ENCODE measurements around the gene LRFN4.

The LRFN4 gene

DNA sequence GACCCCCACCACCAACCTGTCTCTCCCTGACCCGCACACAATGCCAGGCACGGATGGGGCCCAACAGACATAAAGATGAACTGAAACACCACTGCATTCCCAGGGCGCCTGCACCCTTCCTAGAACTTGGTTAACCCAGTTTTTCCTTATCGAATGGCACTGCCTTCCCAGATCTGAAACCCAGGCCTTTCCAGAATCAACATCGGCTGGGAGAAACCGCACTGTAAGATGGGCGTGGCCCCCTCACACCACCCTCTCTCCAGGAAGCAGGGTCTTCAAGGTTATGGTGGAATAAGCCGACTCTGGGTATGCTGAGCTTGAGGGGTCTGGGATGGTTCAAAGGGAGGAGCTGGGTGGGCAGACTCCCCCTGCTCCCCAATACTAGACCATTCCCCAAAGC is 23.1 kb downstream of the LRFN4 start:
- peaks cover 3% of the 10 kb centered on the region; the same call in 1 of the 2 replicates for H3F3A ChIP-seq (ENCODE audit: insufficient read depth, low read length)
- H3K9me2 ChIP-seq (replicated peaks; ENCODE audit: insufficient read depth, low read length) = no peaks in the 10 kb centered on the region
- peaks cover 9% of the 10 kb centered on the region for H3K4me1 ChIP-seq (ENCODE audit: low read length)
- no peaks in the 10 kb centered on the region for H4K20me1 ChIP-seq (ENCODE audit: insufficient read depth, low read length)
- TF ChIP-seq EZH2 (optimal IDR thresholded peaks at IDR 0.05; ENCODE audit: low read depth, low read length) (no peak), EZH2phosphoT487 (IDR thresholded peaks at IDR 0.05; ENCODE audit: low read length) (no peak)
- TF ChIP-seq, protein P1, sequence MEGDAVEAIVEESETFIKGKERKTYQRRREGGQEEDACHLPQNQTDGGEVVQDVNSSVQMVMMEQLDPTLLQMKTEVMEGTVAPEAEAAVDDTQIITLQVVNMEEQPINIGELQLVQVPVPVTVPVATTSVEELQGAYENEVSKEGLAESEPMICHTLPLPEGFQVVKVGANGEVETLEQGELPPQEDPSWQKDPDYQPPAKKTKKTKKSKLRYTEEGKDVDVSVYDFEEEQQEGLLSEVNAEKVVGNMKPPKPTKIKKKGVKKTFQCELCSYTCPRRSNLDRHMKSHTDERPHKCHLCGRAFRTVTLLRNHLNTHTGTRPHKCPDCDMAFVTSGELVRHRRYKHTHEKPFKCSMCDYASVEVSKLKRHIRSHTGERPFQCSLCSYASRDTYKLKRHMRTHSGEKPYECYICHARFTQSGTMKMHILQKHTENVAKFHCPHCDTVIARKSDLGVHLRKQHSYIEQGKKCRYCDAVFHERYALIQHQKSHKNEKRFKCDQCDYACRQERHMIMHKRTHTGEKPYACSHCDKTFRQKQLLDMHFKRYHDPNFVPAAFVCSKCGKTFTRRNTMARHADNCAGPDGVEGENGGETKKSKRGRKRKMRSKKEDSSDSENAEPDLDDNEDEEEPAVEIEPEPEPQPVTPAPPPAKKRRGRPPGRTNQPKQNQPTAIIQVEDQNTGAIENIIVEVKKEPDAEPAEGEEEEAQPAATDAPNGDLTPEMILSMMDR (IDR thresholded peaks at IDR 0.05; ENCODE audit: low read length) = no peak
- H3K4me2 ChIP-seq (ENCODE audit: low read depth, low read length) = no peak overlapping the region
- H3K36me3 ChIP-seq (replicated peaks; ENCODE audit: insufficient read depth, low read length) = no peaks in the 10 kb centered on the region
- peaks cover 41% of the 10 kb centered on the region for H3K27me3 ChIP-seq (replicated peaks; ENCODE audit: insufficient read depth, low read length)
- no peak overlapping the region for H3K27ac ChIP-seq (ENCODE audit: low read length)
- H3K4me3 ChIP-seq (ENCODE audit: low read length) = no peak overlapping the region
- H3K9me3 ChIP-seq (replicated peaks; ENCODE audit: insufficient read depth, low read length) = no peaks in the 10 kb centered on the region
- no peaks in the 10 kb centered on the region for H3K79me2 ChIP-seq (ENCODE audit: low read length)
- no peak overlapping the region for H3K9ac ChIP-seq (ENCODE audit: low read length)
- no peak for DNase-seq
- no peak overlapping the region for H2AFZ ChIP-seq (ENCODE audit: low read length)

DNA sequence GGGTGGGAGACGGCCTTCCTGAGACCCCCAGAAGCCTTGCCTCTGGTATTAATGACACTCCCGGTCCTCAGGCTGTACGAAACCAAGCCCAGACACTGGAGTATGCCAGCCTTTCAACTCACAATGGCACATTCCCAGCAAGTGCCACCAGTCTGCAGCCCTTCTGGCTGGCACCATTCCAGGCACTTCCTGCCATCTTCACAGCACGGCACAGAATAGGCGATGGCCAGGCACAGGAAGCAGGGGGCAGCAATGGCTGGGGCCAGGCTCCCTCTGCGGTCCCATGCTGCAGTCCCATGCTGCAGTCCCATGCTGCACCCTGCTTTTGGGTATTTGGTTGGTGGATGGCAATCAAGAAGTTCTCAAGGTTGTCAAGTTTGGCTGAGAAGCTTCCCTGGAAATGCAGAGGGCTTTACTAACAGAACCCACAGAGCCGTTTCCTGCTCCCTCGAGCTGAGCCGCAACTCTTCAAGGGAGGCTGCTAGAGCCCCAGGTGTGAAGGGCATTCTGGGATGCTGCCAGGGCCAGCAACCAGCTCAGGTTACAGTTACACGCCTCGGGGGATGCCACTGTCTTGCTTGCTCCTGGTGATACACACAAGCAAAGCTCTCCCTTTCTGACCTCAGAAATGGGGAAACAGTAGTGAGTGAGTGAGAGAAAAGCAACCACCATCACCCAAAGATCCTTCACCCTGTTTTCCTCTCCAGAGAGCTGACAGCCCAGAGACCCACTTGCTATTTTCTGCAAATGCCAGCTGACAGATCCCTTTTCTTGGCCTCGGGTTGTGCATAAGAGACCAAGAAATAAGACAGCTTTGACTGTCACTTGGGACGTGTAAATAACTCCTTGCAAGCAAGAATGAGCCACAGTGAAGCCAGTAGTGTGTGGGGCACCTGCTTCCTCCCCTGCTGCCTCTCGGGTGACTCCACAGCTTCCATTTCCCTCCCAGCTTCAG is 23.9 kb downstream of the LRFN4 start:
- H3K27me3 ChIP-seq (replicated peaks; ENCODE audit: insufficient read depth, low read length) = peaks cover 37% of the 10 kb centered on the region
- no peak overlapping the region for H3K4me2 ChIP-seq (ENCODE audit: low read depth, low read length)
- H3K79me2 ChIP-seq (ENCODE audit: low read length) = no peaks in the 10 kb centered on the region
- peak; percentile 36 for DNase-seq
- H3K9me2 ChIP-seq (replicated peaks; ENCODE audit: insufficient read depth, low read length) = no peaks in the 10 kb centered on the region
- no peaks in the 10 kb centered on the region for H3K9me3 ChIP-seq (replicated peaks; ENCODE audit: insufficient read depth, low read length)
- H3K4me3 ChIP-seq (ENCODE audit: low read length) = no peak overlapping the region
- no peak for TF ChIP-seq EZH2phosphoT487 (IDR thresholded peaks at IDR 0.05; ENCODE audit: low read length)
- no peak overlapping the region for H3K9ac ChIP-seq (ENCODE audit: low read length)
- no peak overlapping the region for H3K27ac ChIP-seq (ENCODE audit: low read length)
- peaks cover 3% of the 10 kb centered on the region; the same call in 1 of the 2 replicates for H3F3A ChIP-seq (ENCODE audit: insufficient read depth, low read length)
- H2AFZ ChIP-seq (ENCODE audit: low read length) = no peak overlapping the region
- peaks cover 9% of the 10 kb centered on the region for H3K4me1 ChIP-seq (ENCODE audit: low read length)
- no peaks in the 10 kb centered on the region for H3K36me3 ChIP-seq (replicated peaks; ENCODE audit: insufficient read depth, low read length)
- H4K20me1 ChIP-seq (ENCODE audit: insufficient read depth, low read length) = no peaks in the 10 kb centered on the region

DNA sequence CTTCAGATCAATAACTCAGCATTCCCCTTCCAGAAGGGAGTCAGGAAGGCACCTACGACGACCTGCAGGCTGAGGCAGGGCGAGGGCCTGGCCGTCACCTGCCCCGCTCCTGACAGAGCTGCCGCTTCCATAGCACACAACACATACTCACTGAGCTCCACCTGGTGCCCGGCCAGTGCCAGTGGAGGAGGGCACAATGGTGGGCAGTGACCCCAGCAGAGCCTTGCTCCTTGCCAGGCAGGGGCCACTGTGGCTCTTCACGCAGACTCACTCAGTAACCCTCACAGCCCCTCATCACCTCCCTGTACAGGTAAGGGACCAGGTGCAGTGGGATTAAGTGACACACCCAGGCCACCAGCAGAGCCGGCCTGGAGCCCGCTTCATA is 24.6 kb downstream of the LRFN4 start:
- Histone ChIP-seq H2AFZ (ENCODE audit: low read length) (no peak overlapping the region), H3K4me3 (ENCODE audit: low read length) (no peak overlapping the region), H3K9ac (ENCODE audit: low read length) (no peak overlapping the region)

More for the DNA sequence above, 24.6 kb downstream of the LRFN4 start:
- no peak overlapping the region for H3K27ac ChIP-seq (ENCODE audit: low read length)
- peaks cover 36% of the 10 kb centered on the region for H3K27me3 ChIP-seq (replicated peaks; ENCODE audit: insufficient read depth, low read length)
- peaks cover 3% of the 10 kb centered on the region; the same call in 1 of the 2 replicates for H3F3A ChIP-seq (ENCODE audit: insufficient read depth, low read length)
- H3K9me3 ChIP-seq (replicated peaks; ENCODE audit: insufficient read depth, low read length) = no peaks in the 10 kb centered on the region
- H3K9me2 ChIP-seq (replicated peaks; ENCODE audit: insufficient read depth, low read length) = no peaks in the 10 kb centered on the region
- no peak for DNase-seq
- H3K79me2 ChIP-seq (ENCODE audit: low read length) = no peaks in the 10 kb centered on the region
- H4K20me1 ChIP-seq (ENCODE audit: insufficient read depth, low read length) = no peaks in the 10 kb centered on the region
- peaks cover 9% of the 10 kb centered on the region for H3K4me1 ChIP-seq (ENCODE audit: low read length)
- no peaks in the 10 kb centered on the region for H3K36me3 ChIP-seq (replicated peaks; ENCODE audit: insufficient read depth, low read length)
- TF ChIP-seq, protein P1 (IDR thresholded peaks at IDR 0.05; ENCODE audit: low read length) = no peak
- no peak for TF ChIP-seq EZH2 (optimal IDR thresholded peaks at IDR 0.05; ENCODE audit: low read depth, low read length)
- no peak for TF ChIP-seq EZH2phosphoT487 (IDR thresholded peaks at IDR 0.05; ENCODE audit: low read length)
- no peak overlapping the region for H3K4me2 ChIP-seq (ENCODE audit: low read depth, low read length)
